Measurements from ENCODE around the gene GFOD1.
"Not testable (repeated sequence)": the region's sequence is repeated elsewhere in the genome, so short reads cannot be mapped to it uniquely, and the experiment has no call there.

The GFOD1 gene

DNA sequence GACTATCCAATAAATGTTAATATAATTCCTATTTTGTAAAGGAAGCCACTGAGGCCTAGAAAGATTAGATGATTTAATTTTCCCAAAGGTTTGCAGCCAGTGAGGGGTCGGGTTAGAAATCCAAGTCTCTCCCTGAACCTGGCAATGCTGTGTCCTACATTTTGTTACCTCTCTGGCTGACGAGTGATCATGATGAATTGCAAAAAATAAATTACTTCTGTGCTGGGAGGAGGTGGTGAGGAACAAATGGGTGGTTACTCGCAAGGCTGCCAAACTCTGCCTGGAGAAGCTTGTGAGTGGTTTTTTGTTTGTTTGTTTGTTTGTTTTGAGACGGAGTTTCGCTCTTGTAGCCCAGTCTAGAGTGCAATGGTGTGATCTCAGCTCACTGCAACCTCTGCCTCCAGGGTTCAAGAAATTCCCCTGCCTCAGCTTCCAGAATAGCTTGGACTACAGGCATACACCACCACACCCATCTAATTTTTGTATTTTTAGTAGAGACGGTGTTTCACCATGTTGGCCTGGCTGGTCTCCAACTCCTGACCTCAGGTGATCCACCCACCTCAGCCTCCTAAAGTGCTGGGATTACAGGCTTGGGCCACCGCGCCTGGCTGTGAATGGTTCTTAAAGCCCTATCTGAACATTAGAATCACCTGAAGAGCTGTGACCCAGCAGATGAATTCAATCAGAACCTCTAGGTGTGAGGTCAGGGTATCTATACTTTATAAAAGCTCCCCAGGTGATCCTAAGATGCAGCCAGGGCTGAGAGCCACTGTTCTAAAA, 138.9 kb downstream of the GFOD1 start:
- no peak for DNase-seq

DNA sequence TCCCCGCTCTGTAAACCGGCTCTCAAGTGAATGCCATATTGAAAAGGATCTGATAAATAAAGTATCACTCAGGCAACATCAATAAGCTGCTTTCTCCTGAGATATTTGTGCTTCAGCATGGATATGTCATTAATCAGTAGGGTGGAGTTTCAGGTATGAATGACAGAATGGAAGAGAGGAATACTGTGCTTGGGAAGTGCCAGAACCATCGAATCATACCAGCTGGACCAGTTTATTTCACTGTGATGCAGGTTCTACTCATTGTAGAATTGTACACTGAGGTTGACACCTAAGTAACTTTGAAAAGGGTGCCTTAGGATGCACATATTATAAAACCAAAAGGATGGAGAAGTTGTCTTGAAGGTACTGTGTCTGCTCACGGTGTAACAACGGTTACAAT, 141.2 kb downstream of the GFOD1 start:
- no peak for DNase-seq

DNA sequence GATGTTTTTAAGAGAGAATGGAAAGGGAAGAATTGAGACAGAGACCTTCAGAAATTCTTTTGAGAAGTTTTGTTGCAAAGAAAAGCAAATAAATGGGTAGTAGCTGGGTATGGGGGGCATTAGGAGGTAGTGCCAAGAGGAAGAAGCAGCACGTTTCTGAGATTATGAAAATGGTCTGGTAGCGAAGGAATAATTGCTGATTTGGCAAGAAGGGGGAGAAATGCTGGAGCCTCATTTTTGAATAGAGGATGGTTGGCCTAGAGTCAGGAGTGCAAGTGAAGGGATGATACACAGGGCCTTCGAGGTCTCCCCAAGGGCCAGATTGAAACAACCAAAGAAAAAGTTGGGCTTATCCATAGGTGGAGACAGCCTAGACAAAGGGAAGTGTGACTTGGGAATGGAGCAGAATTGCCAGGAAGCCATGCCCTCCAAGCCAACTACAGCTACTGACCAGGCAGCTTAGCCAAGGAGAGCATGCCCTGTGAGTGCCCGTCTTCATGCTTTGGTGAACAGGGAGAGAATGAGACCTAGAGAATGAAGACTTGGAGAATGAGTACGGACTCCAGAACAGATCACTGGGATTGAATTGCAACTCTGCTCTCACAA, 144.9 kb downstream of the GFOD1 start:
- DNase-seq = no peak

DNA sequence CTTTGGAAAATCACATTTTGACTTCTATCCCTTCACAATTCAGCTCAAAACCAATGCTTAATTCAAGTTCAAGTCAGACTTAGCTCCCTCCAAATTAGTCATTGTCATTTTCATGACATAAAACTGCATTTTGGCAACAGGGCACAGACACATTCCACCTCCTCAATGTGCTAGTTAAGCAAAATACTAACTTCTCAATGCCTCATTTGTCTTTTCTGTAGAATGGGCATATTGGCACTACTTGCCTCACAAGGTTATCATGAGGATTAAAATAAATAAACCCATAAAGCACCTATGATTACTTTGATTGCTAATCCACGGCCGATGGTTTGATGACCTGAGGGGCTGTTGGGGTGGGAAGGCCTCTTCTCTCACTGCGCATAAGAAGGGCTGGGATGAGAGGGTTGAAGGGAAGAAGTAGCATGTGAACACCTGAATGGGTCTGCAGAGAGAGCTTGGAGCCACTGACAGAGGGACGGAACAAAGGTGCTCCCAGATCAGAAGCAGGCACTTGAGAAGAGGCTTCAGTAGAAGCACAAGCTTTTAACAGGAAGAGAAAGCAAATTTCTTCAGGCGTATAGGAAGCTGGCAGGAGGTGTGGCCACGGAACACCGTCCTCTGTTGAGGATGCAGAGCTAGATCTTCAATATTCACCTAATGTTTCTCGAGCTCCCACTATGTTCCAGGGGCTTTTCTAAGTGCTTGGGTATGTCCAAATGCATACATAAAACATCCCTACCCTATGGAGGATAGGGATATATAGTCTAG, 147.4 kb downstream of the GFOD1 start:
- peak; percentile 35 for DNase-seq

DNA sequence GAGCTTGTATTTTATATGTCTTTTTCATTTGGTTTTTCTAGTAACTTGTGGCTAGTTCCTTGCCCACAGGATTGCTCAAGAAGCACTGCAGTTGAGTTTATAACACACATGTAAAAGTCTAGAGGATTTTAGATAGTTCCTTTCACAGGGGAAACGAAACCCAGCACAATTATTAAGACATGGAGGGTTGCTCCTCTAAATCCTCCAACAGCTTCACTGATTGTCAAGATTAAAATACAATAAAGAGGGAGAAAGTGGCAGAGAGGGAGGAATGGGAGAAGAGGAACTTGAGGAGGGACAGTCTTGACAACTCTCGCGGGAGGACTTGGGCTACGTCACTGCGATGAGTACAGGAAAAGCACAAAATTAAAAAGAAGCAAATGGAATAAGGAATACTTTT, 149.4 kb downstream of the GFOD1 start:
- peak; percentile 98 for DNase-seq

DNA sequence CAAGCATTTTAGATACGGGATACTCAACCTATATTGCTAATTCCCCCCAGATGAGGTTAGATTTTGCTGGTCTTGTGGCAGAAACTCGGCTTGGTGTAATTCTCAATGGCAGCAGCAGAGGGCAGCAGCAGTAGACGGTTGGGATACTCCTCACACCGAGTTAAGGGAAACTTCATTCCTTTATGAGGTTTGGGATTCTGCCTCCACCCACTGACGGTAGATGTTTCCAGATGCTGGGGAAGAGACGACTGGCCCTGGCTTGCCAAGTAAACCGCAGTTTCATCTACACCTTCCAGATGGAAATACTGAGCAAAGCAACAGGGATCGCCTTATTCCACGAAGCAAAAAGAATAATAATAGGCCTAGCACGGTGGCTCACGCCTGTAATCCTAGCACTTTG, 150.8 kb downstream of the GFOD1 start:
- peak; percentile 58 for DNase-seq

DNA sequence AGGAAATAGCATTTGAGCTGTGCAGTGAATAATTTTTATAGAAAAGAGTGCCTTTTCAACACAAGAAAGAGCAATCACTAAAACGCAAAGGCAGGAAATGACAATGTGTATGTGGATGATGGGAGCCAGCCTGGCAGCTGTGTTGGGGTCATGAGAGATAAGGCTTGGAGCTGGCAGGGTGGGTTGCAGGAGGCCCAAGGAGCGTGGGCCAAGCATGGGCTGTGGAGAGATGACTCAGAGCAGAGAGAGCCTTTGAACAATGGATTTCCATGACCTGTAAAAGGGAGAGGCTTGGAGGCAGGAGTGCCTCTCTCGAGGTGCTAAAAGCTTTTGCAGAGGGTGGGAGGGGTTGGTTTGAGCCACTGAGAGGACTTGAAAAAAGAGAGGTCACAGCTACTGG, 152.4 kb downstream of the GFOD1 start:
- DNase-seq = no peak

DNA sequence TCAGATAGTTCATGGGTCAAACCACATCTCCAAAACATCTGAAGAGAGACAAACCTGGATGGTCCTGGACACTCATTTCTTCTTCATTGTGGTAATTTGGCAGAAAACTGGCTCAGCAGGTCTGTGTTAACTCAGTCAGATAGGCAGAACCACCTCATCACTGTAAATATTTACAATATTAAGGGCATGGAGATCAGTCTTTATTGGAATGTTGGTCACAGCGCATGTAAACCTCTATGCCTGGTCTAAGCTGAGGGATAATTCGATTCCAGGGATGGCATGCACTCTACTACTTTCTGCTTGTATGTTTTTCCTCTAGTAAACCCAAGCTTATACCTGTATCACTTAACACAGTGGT, 155.1 kb downstream of the GFOD1 start:
- no peak for DNase-seq

DNA sequence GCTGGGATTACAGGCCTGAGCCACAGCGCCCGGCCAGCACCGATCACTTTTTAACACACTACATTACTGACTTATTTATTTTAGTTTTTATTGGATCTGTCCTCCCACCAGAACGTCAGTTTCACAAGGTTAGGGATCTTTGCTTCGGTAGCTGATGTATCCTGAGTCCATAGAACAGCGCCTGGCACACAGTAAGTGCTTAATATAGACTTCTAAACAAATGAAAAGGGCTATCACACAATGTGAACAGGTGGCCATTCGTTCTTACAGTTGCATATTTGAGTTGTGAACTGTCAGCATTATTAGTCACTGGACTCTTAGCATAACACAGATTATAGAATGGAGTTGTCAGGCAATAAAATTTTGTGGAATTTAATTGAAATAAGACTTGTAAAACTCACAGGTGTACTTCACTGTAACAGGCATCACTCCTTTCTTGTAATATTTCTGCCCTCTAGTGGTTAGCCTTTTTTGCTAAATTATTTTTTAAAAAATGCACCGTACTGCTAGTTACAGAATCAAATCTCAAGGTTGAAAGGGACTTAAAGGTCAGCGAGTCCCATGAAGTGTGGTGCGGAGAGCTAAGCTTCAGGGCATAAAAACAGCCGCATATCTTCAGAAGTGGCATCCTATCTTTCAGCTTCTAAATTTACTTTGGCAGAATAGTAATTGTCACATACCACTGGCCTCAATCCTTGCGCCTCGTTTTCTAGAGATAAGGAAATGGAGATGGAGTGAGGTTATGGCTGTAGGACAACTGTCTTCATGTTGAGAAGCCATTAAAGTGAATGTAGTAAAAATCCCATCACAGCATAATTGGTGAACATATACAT, 155.7 kb downstream of the GFOD1 start:
- peak; percentile 15 for DNase-seq

DNA sequence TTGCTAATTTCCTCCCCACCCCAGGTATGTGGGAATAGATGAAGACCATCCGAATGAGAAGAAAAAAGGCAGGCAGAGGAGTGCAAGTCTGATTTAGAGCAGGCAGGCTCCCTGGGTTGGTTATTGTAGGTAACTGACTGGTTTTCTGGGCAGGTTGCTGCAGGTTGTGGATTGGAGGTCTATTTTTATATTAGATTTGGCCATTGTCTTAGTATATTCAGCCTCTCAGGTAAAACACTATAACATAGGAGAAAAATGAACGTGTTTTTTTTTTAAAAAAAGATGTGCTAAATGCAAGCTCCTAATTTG, 158.6 kb downstream of the GFOD1 start:
- no peak for DNase-seq

DNA sequence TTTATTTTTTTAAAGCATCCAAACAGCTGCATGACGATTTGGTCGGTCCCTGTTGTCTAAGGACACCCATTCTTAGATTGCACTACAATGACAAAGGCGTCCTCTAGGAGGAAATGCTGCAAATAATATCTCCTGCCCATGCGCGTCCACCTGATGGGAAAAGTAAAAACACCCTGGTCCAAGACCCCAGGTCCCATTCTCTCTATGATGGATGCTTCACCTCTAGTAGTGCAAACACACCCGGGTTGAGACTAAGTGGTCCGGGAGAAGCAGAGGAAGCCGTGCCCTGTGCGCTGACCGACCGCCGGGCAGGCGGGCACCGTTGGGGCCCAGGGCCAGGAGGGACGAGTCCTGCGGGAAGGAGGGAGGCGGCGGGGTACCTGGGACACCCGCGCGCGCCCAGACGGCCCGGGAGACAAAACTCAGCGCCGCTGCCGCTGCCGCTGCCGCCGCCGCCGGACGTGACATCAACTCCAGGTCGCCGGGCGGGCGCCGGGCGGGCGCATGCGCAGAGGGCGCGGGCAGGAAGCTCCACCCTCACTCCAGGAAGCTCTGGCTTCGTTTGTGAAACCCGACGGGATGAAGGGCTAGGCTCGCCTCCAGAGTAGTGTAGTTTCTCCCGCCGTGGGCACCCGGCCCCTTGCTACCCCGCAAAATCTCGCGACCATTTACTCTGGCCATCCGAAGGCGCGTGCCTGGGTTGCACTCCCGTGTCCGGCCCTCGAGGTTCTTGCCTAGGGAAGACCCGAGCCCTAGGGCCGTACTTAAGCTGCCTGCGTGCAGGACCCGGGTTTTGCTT, 159.1 kb downstream of the GFOD1 start, which contains the start of gene TBC1D7:
TSS of gene TBC1D7 (minus strand) at position 462 of the 799 bp plus-strand sequence. CDS start 1,639 bp downstream, outside the sequence.
- DNase-seq = peak; percentile 89

DNA sequence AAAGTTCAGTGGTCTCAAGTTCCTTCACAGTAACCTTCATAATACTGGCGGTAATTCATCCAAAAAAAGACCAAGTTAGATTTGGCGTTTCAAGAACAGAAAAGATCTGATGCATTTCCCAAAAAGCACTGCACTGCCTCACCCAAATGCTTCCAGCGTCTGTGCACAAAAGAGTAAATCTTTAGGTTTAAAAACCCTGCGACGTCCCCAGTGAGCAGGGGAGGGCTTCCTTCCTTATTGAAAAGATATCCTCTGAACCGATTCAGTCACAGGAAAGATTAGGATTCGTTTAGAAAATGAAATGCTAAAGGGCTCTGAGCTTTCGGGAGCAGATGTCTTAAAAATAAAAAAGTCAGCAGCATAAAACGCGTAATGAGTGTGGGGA, 159.7 kb downstream of the GFOD1 start:
- no peak for DNase-seq

DNA sequence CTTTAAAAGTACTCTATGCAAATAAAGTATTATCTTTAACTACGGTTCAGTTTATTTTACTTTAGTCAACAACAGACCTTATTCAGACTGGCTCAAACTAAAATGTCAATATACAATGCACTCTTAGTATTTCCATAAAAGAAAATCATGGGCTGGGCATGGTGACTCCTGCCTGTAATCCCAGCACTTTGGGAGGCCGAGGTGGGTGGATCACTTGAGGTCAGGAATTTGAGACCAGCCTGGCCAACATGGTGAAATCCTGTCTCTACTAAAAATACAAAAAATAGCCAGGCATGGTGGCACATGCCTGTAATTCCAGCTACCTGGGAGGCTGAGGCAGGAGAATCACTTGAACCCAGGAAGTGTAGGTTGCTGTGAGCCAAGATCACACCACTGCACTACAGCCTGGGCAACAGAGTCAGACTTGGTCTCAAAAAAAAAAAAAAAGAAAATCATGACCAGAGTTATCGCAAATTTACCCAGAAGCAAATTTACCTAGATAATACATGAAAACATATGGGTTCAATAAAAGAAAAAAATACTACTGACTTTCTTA, 161.3 kb downstream of the GFOD1 start:
- not testable (repeated sequence) for DNase-seq

DNA sequence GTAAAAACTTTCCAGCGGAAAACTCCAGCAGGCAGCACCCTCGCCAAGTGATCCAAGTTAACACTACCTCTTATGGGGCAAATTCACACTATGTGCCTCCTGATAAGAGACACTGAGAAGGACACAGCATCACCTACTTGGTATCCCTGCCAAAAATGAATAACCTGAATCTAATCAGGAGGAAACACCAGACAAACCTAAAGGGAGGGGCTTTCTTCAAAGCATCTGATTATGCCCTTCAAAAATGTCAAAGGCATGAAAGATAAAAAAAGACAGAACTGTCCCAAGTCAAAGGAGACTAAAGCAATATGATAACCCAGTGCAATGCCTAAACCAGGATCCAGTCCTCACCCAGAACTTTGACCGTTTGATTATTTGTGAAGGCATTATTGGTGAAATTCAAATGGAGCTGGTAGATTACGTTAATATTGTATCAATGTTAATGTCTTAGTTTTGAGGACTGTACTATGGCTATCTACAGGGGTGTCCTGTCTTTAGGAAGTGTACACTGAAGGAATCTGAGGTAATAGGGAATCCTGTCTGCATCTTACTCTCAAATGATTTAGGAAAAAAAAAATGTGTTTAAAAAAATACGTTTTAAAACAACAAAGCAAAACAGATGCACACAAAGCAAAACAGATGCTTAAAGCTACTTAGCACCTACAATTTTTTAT, 167.4 kb downstream of the GFOD1 start:
- DNase-seq = no peak

DNA sequence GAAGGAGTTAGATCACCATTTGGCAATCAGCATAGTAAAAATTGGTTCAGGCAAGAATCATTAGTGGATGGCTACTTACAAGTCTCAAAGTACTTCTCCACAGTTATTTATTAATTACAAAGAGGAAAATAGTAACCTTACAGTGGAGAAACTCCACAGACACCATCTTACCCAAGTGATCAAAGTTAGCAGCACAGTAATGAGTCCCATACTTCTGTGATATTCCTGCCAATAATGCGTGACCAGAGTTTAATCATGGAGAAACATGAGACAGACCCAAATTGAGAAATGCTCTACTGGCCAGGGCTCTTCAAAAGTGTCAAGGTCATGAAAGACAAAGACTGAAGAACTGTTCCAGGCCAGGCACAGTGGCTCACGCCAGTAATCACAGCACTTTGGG, 168.6 kb downstream of the GFOD1 start:
- no peak for DNase-seq

DNA sequence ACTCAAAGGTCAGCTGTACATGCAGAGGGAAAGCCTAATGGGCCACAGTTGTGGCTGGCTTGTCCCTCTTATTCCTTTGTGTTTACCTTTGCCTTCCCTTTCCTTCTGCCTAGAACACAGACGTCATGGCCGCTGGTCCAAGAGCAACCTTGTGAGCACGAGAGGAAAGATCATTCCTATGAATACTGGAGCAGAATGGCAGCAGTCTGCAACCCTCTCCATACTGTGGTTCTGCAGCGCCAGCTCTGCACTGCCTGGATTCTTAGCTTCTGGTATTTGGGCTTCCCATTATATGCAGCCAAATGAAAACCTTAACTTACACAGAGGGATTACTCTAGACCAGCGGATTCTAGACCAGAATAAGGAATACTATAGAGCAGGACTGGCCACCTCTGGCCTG, 171.5 kb downstream of the GFOD1 start:
- DNase-seq = no peak

DNA sequence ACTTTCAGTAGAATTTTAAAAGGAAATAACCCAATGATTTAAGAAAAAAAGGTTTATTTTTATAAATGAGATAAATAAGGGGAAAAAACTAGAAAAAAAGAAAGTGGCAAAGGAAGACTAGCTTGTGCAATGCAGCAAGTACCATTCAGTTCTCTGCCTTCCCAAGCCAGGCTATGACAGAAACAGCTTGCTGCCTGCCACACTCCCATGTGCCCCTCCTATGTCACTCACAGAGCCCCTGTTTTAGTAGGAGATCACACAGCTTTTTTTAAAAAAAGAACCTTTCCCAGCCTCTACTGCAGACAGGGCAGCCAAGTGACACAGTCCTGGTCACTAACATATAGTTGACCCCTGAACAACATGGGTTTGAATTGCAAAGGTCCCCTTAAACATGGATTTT, 172.6 kb downstream of the GFOD1 start:
- no peak for DNase-seq

DNA sequence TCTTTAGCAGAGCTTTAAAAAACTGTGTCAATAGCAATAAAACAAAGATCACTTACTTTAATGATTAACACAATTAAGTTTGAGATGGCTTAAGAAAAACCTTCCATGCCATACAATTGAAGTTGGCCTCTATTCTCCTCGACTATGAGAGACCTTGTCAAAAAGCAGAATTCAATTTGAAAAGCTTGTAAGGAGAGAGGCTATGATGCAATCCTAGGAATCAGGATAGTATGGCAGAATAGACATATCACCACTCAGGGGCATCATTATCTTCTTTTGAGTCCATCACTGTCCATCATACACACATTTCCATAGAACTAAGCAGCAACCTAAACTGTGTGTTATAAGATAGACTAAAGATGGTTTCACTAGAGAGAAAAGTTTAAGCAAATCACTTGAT, 176.2 kb downstream of the GFOD1 start:
- no peak for DNase-seq

DNA sequence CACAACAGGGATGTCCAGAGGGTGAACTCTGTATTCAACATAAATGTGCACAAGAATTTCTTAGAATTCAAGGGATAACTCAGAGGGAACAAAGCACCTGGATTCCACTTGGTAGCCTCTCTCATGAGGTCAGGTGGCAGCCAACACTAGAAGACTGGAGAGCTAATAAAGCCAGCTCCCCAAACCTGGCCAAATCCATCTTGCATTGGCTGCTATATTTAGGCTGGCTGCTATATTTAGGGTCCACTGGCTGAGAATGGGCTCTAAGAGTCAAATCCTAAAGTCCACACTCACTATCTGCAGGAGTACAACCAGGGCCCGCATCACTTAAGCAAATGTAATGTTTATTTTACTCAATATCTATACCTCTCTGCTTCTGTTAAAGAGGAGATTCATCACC, 179.1 kb downstream of the GFOD1 start:
- no peak for DNase-seq

All from MV-4-11 (cell line).